ENCODE data around the gene DLG2. TPM values are rescaled to one million over a fixed set of nuclear protein-coding genes. Genes with fewer than 3 reads are reported as not detected.
A peak's percentile ranks its signal among the peaks of the same experiment; 100 is the strongest.

The DLG2 gene
- total and polyA plus RNA-seq, 12 donors = 1.0 to 14.8 (median 7.4) TPM

DNA sequence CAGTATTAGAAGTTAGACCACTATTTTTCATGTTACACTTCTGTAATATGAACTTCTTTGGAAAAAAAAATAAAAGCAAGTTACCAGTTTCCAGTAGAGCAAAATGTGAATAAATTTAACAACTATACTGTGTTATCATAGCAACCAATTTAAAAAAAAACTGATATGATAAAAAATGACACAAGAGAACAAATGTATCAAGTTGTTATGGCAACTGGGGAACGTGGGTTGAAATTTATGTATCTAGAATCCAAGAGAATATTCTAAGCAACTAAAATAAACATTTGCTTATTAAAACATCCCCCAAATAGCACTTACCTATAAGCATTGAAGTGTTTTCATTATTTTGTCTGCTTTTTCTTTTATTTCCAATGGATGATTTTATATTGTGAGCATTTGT, 442.4 kb downstream of the DLG2 start:
- Histone ChIP-seq H3K27ac (no peak overlapping the region), H3K9me3 (peaks cover 0 to 17% (median 0%) of the 10 kb centered on the region in 11 donors), H3K4me1 (no peaks in the 10 kb centered on the region), H3K36me3 (no peaks in the 10 kb centered on the region), H3K4me3 (no peak overlapping the region), H3K27me3 (no peaks in the 10 kb centered on the region)
- WGBS, 2 donors = 49% methylated on average over 1 of the region's 1 CpG
- no peak for ATAC-seq
- no peak for TF ChIP-seq CTCF (IDR thresholded peaks at IDR 0.05)
- no peak for DNase-seq
- intact Hi-C loops (cut with DNase I) = loop anchor here in 1 of 10 donors (5.0 kb wide), 1 partner anchor 643 kb away; no protein-coding TSS in a partner anchor

DNA sequence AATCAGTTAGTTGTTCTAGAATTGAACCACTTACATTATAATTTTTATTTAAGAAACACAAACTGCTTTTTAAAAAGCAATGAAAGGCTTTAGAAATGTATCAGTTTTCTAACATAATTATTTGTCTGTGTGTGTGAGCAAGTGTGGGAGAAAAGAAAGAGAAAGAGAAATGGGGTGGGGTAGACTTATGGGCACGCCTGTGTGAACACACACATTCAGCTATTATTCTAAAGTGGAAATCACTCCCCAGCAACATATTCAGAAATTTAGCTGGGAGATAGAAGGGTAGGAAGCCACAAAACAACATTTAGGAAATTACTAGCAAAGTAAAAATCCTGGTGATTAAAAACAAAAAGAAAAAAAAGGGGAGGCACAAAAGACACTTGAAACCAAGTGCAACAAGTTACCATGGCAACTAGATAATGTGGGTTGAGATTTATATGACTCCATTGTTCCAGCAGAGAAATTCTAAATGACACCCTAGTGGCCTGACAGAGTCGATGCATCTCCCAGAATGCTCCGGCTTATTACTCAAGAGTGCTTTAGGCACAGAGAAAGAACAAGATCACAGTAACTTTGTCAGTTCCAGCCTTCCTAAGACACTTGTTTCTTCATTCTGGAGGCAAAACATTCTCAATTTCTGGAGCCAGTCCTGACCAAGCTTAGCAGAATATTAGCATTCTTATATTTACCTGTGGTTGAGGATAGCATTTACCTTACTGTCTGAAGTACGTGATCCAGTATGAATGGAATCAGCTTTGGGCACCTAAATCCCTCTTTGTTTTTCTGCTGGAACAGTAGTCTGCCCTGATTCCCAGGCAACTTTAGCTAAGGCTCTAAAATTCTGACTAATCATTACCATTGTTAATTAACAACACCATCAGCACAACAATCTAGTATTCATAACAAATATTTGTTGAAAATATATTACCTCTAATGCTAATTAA, 444.4 kb downstream of the DLG2 start:
- intact Hi-C loops (cut with DNase I) = loop anchor here in 1 of 10 donors (5.0 kb wide), 1 partner anchor 645 kb away; no protein-coding TSS in a partner anchor
- Histone ChIP-seq H3K36me3 (no peaks in the 10 kb centered on the region), H3K9me3 (no peaks in the 10 kb centered on the region), H3K4me1 (no peaks in the 10 kb centered on the region), H3K27me3 (no peaks in the 10 kb centered on the region), H3K27ac (no peak overlapping the region), H3K4me3 (no peak overlapping the region)
- ATAC-seq = no peak
- TF ChIP-seq CTCF (IDR thresholded peaks at IDR 0.05) = peak in 5 of 9 donors; percentile 11 to 38 (median 24)
- DNase-seq = no peak
- 51 to 61% methylated on average over 4 of the region's 4 CpGs for WGBS, 2 donors

GRCh38 chr11:85180528-85180927, 446.6 kb downstream of the DLG2 start:
- Histone ChIP-seq H3K27me3 (no peaks in the 10 kb centered on the region), H3K4me3 (no peak overlapping the region), H3K9me3 (peaks cover 0 to 15% (median 5%) of the 10 kb centered on the region in 11 donors), H3K36me3 (no peaks in the 10 kb centered on the region), H3K4me1 (no peaks in the 10 kb centered on the region), H3K27ac (no peak overlapping the region)
- no peak for DNase-seq
- intact Hi-C loops (cut with DNase I) = loop anchor here in 1 of 10 donors (5.0 kb wide), 1 partner anchor 647 kb away; no protein-coding TSS in a partner anchor
- 72 to 89% methylated on average over 1 of the region's 1 CpG for WGBS, 2 donors
- no peak for TF ChIP-seq CTCF (IDR thresholded peaks at IDR 0.05)
- ATAC-seq = no peak

- H3K36me3 ChIP-seq = no peaks in the 10 kb centered on the region
- intact Hi-C loops (cut with DNase I) = no loop called here
- no peak overlapping the region for H3K4me3 ChIP-seq
- ATAC-seq (no peak), DNase-seq (no peak)
- peaks cover 0 to 6% (median 0%) of the 10 kb centered on the region in 9 donors for H3K4me1 ChIP-seq
- peaks cover 0 to 44% (median 10%) of the 10 kb centered on the region in 11 donors for H3K9me3 ChIP-seq
- no peak for TF ChIP-seq CTCF (IDR thresholded peaks at IDR 0.05)
- H3K27me3 ChIP-seq = no peaks in the 10 kb centered on the region
- no peak overlapping the region for H3K27ac ChIP-seq
- WGBS, 2 donors = 79 to 91% methylated on average over 6 of the region's 6 CpGs
These were observed 455.4 kb downstream of the DLG2 start for GRCh38 chr11:85171648-85172257.

Data from heart right ventricle (tissue), 16 donors.